GM18511 (cell line): ENCODE results near the gene LINGO1.

Source experiments
- ATAC-seq: cut with Tn5 transposase; IDR thresholded peaks from one replicate; pipeline ENCODE4 v1.9.1; 2021; ENCODE audit warnings: mild to moderate bottlenecking, moderate library complexity; ENCODE audit not compliant: unreplicated experiment

Gene LINGO1

DNA sequence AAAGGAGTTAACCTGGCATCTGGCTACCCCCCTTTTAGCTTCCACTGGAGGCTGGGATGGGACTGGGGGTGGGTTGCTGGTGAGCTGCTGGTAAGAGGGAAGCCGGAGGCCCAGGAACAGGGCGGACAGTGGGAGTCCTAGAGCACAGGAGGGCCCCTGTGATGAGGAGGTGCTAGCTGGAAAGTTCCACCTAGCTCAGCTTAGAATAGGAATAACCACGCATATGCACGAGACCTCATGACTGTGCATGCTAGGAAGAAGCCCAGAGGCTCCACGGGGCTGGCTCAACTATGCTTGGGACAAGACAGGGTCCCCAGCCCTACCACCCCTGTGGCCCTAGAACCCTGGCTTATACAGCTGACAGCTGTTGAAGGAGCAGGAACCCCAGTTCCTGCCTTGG lies 34.1 kb downstream of the LINGO1 start:
- ATAC-seq, result no peak

DNA sequence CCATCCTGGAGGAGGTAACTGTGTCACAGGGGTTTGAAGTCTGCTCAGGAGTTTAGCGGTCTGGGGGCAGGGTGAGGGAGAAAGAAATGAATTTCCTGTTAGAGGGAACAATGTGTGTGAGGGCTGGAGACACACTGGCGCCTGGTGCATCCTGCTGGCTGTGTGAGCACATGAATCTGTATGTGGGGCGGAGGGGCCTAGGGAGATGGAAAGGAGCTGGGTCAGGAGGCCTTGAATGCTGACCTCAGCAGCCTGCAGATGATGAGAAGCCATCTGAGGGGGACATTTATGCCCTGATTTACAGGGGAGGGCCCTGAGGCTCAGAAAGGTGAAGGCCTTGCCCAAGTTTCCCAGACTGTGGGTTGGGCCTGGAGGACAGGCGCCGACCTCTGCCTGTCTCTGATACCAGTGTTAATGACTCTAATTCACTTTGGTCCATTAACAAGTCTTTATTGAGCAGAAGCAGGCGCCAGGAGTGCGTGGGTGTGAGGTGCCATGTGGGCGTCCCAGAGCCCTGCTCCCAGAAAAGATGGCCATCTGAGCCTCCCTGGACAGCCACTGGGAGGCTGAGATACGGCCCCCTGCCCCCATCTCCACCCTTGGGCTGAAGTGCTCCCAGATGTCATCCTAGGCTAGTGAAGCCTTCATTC lies 34.8 kb downstream of the LINGO1 start:
- no peak for ATAC-seq

DNA sequence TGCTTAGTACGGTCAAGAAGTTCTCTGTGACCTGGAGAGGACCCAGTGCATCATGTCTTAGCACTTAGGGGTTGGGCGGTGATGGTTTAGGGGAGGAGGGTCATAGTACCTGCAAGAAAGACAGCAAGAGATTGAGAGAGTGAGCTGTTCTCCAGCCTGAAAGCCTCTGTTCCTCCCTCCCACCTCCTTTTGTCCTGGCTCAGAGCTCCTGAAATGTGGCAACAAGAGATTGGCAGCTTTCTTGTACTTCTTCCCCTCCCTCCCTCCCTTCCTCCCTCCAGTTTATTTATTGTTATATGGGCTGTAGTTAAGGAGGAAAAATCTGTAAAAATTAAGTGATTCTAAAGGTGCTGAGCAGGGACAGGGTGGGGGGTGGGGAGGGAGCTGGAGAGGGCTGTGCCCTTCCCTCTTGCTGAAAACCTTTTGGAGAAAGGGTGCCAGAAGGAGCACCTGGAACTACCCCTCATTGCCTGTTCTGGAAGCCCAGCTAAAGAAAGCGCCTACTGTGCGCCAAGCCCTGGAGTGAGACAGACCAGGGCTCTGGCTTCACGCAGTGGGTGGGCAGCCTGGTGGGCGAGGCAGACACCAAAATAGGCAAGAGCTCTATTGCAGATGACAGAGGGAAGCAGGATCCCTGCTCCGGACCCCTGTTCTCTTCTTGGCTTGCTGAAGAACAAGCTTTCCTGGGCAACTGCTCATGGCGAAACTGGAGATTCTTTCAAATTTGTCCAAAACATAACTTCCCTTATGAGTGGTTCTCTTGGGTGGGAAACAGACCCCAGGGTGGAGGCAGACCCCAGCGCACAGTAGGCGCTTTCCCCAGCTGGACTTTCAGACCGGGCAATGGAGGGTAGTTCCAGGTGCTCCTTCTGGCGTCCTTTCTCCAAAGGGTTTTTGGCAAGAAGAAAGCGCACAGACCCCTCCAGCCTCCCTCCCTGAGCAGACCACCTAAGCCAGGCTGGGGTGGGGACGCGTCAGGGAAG lies 35.6 kb downstream of the LINGO1 start:
- ATAC-seq, result no peak

DNA sequence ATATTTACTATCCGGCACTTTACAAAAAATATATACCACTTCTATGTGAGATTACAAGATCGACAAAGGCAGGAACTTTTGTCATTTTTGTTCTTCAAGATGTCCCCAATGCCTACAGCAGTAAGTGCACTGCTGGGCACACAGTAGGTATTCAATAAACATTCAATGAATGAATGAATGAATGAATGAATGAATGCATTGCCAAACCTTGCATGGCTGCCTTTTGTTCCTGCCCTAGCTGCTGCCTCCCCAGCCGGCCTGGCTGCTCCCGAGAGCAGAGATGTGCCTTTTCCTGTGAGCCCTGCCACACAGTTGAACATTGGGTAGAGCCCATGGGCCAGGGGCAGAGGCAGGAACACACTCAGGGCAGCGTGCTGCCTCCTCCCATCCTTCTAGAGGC lies 37.5 kb downstream of the LINGO1 start:
- ATAC-seq, result no peak

DNA sequence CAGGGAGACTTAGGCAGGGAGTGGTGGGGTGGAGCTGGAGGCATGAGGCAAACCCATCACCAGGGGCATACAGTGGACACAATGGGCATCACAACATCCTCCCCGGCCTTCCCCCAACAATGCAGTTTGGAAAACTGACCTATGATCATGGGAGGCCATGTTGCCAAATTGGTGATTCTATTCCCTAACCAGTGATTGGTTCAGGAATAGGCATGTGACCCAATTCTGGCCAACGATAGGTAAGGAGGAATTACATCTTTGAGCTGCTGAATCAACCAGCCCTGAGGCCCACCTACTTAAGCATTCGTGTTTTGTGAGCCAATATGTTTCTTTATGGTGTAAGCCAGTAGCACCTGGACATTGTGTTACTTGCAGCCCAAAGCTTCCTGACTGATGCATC lies 40.0 kb downstream of the LINGO1 start:
- ATAC-seq, result no peak

DNA sequence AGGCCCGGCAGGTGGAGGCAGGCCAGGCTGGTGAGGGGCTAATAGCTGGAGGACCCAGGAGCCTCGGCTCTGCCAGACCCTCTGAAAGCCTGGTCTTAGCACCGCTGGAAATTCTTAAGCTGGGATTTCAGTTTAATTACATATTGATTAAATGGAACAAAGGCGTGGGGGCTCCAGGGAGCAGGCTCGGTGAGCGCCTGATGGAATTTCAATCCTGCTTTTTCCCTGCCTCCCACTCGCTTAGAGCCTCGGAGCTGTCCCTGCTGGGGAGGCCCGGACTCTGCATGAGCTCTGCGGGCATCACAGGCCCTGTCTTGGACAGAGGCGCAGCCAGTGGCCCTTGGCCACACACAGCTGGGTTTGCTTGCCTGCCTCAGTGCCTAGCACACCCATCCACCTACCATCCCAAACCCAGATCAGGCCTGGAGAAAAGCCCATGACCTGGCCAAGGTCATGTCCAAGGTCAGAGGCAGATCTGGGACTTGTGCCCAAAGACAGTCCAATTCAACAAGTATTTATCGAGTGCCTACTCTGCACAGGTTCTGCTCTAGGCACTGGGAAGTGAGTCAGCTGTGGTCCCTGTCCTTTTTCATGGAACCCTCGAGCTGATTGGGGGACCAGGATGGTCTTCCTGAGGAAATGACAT lies 40.6 kb downstream of the LINGO1 start:
- ATAC-seq, result no peak

DNA sequence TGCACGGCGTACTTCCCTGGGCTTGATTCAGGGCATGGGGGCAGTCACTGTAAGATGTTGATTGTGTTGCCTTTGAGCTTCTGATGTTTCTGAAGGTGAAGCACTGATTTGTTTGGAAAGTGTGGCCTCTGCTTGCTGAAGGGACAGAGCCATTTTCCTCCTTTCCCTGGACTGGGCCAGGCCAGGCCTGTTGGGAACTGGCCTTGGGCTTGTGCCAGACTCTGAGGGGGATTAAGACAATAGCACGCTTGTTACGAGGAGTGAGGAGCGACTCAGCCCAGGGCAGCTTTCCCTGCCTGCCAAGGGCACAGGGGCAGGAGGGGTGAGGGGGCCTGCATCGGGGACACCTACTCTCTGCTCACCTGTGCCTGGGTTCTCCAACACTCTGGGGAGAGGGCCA lies 42.9 kb downstream of the LINGO1 start:
- no peak for ATAC-seq

DNA sequence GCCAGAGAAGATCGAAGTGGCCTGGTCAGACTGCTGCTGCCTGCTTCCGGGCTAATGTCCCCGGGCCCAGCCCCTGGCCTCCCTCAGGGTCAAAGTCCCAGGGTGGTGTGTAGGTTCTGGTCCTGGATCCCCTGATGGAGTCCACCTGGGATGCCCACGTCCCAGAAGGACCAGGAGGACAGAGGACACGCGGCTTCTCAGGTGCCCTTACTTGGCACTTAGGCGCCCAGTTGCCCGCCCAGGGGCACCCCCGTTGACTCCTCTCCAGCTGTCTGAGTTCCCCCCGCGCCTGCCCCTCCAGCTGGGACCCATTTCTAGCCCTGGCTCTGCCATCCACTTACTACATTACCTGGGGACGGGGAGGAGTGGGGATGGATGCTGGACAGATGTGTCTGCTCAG lies 44.6 kb downstream of the LINGO1 start:
- no peak for ATAC-seq

DNA sequence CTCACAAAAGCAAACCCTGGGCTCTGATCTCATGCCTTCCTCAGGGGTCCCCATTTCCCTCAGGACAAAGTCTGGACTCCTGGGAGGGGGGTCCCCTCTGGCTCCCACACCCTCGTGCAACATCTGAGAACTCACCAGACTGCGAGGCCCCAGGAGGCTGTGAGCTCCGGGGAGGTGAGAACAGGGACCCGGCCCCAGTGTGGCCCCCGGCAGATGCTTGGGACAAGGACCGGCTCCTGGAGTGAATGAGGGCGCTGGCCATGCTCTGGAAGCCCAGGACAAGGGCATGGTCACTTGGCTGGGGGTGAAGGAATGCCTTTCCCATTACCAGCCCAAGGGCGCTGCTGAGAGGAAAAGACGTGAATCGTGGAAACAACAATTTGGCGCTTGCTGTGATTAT lies 48.0 kb downstream of the LINGO1 start:
- ATAC-seq, result no peak

DNA sequence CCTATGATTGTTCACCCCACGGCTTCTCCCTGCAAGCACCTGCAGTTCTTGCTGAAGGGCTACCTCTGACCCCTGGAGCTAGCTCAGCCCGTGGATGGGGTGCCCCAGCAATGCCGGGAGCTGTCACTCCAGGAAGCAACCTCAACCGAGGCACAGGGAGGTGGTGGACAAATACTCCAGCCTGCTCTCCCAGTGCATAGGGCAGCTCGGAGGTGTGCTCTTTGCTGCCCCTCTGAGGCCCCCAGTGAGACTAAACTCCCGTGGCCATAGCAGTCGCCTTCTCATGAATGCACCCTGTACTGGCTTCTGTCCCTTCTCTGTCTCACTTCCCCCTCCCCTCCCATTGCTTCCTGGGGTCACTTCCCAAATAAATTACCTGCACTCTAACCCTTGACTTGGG lies 48.5 kb downstream of the LINGO1 start:
- ATAC-seq, result no peak

DNA sequence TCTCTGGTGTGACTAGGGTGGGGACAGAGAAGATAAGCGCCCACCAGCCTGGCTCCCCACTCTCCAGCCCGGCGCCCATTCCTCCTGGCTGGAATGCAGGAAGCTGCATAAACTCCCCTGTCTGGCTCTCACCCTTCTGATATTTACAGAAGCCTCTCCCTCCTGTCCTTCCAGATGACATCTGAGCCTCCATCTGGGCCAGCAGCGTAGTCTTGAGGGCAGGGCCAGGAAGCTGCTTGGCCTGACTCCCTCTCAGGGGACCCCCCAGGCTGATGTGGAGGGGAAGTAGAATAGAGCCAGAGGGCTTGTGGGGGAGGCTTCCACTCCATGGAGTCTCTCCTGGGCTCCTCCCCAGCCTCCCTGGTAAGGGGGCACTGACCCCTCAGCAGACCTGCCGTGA lies 49.9 kb downstream of the LINGO1 start:
- ATAC-seq, result no peak

DNA sequence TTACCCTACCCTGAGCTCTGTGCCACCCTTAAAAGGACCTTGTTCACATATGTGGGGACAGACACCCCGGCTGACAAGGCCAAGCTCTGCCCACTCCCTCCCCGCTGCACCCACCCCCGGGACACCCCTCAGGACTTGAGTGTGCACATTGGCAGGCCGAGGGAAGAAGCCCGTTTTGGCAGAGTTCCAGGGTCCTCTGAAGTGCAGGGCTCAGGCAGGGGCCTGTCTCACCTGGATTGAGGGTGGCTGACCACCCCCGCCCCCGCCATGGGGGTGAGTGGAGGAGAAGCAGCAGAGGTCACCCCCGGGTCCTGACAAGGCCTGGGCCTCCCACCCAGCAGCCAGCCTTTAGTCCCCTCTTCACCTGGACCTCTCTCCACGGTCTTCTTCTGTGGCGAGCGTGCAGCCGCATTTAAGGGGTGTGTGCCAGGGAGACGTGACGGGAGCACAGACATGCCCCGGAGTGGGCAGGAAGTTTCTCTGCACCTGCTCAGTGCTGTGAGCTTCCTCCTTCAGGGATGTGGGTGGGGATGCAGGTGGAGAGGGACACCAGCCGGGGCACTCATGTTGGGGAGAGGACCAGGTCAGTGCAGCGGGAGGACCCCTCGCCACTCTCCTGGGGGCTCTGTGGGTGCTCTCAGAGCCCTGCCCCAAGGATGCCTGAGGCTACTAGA lies 50.7 kb downstream of the LINGO1 start:
- no peak for ATAC-seq

DNA sequence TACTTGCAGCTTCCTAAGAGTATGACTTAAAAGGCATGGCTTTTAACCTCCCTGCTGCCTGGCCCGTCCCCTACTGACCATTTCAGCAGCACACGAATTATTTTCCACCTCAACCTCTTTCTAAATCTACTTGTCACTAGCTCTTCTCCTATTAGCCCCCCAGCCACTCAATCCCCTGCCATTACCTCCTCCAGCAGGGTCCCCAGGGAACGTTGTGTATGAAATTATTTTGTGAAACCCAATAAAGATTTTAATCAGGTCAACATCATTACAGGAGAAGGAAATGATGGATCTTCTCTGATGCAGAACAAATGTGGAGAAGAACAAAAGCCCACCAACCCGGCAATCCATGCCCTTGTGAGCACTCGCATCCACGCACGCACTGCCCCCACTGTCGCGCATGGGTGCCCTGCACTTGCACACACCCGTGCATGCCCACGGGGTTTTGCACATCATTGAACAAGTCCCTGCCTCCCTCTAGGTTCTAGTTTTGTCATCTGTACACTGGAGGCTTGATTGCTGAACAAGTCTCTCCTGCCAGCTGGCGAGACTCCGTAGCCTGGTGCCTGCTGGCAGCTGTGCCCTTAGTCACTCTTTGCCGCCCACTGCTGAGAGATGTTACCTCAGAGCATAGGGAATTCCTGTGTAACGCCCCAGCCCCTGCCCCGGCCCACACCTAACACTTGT lies 51.6 kb downstream of the LINGO1 start:
- ATAC-seq, result no peak

DNA sequence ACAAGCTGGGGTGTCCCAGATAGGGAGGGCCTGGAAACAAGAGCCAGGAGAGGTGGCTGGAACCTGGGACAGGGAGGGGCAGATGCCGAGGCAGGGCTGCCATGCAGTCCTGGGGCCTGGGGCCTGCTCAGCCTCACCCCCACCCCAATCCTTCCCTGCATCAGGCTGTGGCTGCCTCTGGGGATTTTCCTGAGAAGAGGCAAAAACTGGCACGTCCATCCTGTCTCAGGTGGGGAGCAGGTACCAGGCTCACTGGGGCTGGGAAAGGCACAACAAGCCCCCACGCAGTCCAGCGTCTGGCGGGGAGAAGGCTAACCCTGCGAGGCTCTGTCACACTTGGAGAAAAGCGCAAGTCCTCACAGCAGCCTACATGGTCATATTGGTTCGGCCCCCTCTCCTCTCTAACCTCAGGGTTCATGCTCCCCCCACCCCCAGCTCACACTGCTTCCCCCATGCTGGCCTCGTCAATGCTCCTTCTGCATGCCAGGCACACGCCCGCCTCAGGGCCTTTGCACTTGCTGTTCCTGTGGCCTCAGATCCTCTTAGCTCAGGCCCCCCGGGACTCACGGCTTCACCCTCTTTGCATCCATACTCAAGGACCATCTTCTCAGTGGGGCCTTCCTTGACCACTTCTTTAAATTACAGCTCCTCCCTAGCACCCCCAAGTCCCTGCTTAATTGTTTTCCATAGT lies 53.1 kb downstream of the LINGO1 start:
- no peak for ATAC-seq

DNA sequence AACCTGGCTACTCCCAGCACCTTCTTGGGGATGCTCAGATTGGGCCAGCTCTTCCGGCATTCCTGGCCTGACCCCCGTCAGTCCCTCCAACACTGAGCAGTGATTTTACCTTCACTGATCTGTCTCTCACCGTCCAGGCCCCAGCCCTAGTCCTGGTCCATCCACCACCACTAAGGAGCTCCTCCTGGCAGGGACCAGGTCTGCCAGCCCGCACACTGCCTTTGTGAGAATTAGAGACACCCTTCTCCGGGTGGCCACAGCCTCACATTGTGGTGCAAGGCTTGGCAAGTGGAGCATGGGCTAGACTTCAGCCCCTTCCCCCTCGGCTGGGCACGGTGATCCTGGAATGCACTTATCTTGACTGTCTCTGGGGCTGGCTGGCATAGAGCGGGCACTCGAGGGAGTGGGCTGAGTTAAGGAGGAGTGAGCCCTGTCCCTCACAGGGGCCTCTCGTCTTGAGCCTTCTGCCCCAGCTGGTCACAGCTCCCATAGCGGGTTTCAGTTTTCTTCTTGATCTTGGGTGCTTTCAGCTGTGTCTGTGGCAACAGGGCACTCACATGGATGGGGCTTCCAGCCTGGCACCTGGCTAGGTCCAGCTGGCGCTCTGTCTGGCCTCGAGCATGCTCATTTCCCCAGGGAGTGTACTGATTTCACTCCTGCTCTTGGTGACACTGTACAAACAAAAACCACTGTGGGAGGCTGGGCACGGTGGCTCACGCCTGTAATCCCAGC lies 53.9 kb downstream of the LINGO1 start:
- no peak for ATAC-seq

DNA sequence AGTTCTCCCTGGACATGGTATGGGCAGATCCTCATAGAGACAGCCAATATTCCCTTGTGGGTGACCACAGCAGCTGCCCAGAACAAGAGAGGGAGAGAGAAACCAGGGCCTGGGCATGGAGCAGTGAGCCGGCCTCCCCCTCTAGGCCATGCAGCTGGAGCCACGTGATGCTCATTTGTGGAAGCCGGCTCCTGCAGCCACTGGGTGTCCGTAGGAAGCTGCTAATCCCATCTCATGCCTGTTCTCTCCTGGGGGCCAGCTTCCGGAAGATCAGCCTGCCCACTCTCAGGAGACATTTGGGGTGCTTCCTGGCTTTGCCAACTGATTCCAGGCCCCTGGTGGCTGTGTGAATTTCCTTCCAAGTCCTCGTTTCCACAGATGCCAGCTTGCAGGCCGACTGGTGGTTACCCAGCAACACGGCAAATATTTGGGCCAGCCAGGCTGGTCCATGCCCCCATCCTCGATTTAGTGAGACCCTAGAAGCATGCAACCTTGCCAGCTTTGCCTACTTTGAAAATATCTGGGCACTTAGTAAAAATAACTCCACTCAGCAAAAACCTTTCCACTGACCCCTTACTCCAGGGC lies 55.3 kb downstream of the LINGO1 start:
- ATAC-seq, result no peak

DNA sequence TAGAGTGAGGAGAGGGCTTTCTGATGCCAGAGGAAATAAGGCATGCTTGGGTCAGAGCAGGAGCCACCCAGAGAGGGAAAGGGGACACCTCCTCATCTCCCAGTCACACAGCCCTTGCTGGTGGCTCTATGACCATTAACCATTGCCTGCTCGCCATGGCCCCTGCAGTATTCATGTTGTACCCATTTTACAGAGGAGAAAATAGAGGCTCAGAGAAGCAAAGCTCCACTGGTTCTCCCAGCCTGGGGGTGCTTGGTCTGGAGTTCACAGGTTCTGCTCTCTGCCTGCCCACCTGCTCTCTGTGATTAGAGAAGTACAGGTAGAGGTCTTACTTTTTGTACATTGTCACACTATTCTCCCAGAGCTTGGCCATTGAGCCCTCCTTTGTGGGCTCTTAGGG lies 56.2 kb downstream of the LINGO1 start:
- ATAC-seq, result no peak

DNA sequence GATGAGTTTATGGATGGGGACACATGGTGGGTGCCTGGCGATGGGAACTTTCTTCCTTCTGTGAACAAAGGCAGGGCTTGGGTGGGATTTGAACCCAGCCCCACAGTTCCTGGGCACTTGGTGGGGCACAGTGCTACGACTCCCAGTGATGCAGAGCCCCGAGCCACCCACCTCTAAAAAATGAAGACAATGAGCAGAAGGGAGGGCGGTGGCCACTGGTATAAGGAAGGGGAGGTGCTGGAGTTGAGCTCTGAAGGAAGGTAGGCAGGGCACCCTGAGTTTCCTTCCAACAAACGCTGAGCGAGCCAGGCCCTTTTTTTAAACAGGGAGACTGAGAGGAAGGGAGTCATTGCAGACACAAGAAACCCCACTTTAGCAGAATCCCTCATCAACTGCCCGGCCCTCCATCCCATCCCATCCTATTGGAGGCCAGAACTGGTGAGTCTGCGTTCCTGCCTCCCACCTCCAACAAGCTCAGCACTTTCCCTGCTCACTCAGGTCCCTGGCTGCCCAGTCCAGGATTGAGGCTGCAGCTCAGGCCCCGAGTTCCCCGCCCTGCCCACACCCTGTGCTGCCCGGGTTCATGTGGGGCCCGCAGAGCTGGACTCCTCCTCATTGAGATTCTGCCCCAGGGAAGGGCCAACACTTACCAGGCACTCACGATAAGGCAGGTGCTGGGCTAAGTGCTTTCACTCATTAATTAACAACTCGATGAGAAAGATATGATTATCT lies 57.3 kb downstream of the LINGO1 start:
- ATAC-seq, result no peak
